ENCODE data around the gene NPTX1. TPM values are rescaled to one million over a fixed set of nuclear protein-coding genes. Genes with fewer than 3 reads are reported as not detected.

NPTX1 gene
- total and polyA plus RNA-seq, 2 experiments from 2014 or later, result not detected

DNA sequence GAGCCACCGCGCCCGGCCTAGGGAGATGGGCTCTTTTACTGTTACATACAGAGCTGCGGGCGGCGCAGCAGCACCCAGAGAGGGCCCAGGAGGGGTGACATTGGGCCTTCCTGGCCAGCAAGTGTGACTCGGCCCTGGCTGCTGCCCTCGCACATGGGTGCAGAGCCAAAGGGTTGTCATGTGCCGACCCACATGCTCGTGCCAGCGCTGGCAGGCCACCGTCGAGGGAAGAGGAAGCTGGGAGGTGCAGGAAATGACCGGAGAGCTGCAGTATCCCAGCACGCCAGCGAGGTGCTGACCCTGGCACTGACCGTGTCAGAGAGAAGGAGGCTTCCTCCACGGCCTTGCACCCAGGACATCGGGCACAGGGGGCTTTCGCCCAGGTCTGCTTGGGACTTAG lies 53.4 kb downstream of the NPTX1 start:
- no peak overlapping the region for H3K27ac ChIP-seq
- no peaks in the 10 kb centered on the region for H3K9me3 ChIP-seq (ENCODE audit: low read depth)
- H3K36me3 ChIP-seq, result no peaks in the 10 kb centered on the region
- TF ChIP-seq, protein P1, sequence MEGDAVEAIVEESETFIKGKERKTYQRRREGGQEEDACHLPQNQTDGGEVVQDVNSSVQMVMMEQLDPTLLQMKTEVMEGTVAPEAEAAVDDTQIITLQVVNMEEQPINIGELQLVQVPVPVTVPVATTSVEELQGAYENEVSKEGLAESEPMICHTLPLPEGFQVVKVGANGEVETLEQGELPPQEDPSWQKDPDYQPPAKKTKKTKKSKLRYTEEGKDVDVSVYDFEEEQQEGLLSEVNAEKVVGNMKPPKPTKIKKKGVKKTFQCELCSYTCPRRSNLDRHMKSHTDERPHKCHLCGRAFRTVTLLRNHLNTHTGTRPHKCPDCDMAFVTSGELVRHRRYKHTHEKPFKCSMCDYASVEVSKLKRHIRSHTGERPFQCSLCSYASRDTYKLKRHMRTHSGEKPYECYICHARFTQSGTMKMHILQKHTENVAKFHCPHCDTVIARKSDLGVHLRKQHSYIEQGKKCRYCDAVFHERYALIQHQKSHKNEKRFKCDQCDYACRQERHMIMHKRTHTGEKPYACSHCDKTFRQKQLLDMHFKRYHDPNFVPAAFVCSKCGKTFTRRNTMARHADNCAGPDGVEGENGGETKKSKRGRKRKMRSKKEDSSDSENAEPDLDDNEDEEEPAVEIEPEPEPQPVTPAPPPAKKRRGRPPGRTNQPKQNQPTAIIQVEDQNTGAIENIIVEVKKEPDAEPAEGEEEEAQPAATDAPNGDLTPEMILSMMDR (IDR thresholded peaks at IDR 0.05; ENCODE audit: low read depth, low read length), result no peak
- H3K4me1 ChIP-seq (ENCODE audit: low read depth), result no peaks in the 10 kb centered on the region
- H3K27me3 ChIP-seq, result no peaks in the 10 kb centered on the region
- H3K4me3 ChIP-seq, result no peak overlapping the region
- DNase-seq (ENCODE audit: low read depth in 1 of 2, low spot score in 1 of 2), result no peak

DNA sequence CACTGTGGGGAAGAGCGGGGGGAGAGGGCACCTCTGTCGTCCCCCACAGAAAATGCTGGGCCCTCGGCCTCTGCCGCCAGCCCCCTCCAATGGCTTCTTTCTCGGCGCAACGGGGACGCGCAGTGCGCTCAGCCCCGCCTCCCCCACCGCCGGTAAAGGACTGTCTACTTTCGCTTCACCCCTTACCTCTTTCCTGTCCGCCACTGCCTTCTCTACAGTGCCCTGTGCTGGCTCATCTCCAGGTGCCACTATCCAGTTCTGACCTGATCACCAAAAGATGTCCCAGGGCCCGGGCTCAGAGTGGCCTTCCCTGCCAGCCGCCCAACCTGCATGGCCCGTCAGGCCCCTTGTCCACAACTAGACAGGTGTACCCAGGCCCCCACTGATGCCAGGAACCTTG lies 54.1 kb downstream of the NPTX1 start:
- no peak overlapping the region for H3K4me3 ChIP-seq
- H3K27ac ChIP-seq, result no peak overlapping the region
- TF ChIP-seq, protein P1 (IDR thresholded peaks at IDR 0.05; ENCODE audit: low read depth, low read length), result no peak
- H3K36me3 ChIP-seq, result no peaks in the 10 kb centered on the region
- H3K9me3 ChIP-seq (ENCODE audit: low read depth), result no peaks in the 10 kb centered on the region
- H3K4me1 ChIP-seq (ENCODE audit: low read depth), result no peaks in the 10 kb centered on the region
- DNase-seq (ENCODE audit: low read depth in 1 of 2, low spot score in 1 of 2), result no peak
- H3K27me3 ChIP-seq, result no peaks in the 10 kb centered on the region

DNA sequence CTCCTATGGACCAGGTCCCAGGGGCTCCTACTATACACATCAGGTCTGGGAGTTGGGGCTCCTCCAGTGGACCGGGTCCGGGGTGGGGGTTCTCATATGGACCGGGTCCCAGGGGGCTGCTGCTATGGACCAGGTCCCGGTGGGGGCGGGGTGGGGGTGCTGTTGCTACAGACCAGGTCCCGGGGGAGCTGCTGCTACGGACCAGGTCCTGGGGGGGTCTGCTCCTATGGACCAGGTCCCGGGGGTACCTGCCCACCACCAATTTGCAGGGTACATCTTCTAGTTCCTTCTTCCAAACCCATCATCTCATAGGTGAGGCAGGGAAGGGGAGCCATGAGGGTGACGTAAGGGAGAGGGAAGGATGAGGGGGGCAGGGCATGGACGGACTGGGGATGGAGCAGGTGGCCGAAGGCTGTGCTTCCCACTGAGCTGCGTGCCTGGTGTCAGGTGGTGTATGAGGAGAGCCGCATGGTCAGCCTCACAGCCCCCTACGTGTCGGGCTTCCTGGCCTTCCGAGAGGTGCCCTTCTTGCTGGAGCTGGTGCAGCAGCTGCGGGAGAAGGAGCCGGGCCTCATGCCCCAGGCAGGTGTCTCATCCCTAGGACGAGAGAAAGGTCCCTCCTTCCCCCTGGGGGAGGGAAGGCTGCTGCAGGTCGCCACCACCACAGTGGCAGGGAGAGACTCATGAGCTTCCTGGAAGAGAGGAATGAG lies 54.9 kb downstream of the NPTX1 start:
- H3K36me3 ChIP-seq, result no peaks in the 10 kb centered on the region
- TF ChIP-seq, protein P1 (IDR thresholded peaks at IDR 0.05; ENCODE audit: low read depth, low read length), result no peak
- H3K9me3 ChIP-seq (ENCODE audit: low read depth), result no peaks in the 10 kb centered on the region
- no peaks in the 10 kb centered on the region for H3K27me3 ChIP-seq
- H3K4me3 ChIP-seq, result no peak overlapping the region
- DNase-seq (ENCODE audit: low read depth in 1 of 2, low spot score in 1 of 2), result no peak
- no peaks in the 10 kb centered on the region for H3K4me1 ChIP-seq (ENCODE audit: low read depth)
- no peak overlapping the region for H3K27ac ChIP-seq

DNA sequence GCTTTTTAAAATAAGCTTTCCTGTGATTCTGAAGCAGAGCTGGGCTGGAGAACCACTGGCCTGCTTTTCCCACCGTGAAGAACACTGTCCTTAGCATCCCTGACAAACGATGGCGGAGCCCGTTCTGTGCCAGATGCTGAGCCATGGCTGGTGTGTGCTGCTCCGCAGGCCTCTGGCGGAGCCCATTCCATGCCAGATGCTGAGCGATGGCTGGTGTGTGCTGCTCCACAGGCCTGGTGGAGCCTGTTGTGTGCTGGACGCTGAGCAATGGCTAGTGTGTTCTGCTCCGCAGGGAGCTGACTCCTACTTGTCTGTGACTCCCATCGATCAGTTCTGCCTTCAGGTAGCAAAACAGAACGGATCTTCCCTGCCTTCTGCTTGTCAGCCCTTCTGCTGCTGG lies 57.2 kb downstream of the NPTX1 start:
- Histone ChIP-seq H3K36me3 (no peaks in the 10 kb centered on the region), H3K27me3 (peaks cover under 1% of the 10 kb centered on the region), H3K4me1 (ENCODE audit: low read depth) (peaks cover 2% of the 10 kb centered on the region), H3K9me3 (ENCODE audit: low read depth) (no peaks in the 10 kb centered on the region), H3K4me3 (no peak overlapping the region), H3K27ac (no peak overlapping the region)
- TF ChIP-seq, protein P1 (IDR thresholded peaks at IDR 0.05; ENCODE audit: low read depth, low read length), result no peak
- no peak for DNase-seq (ENCODE audit: low read depth in 1 of 2, low spot score in 1 of 2)

DNA sequence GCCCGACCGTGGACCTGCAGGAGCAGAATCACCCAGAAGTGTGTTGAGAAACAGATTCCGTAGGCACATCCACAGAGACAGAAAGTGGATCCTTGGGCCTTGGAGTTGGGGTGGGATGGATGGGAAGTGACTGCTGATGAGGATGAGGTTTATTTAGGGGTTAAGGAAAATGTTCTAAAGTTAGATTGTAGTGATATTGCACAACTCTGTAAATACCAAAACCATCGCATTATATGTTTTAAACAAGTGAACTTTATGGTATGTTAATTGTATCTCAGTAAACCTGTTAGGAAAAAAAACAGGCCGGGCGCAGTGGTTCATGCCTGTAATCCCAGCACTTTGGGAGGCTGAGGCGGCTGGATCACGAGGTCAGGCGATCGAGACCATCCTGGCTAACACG lies 57.8 kb downstream of the NPTX1 start:
- Histone ChIP-seq H3K36me3 (no peaks in the 10 kb centered on the region), H3K4me3 (no peak overlapping the region), H3K9me3 (ENCODE audit: low read depth) (no peaks in the 10 kb centered on the region), H3K27me3 (peaks cover 8% of the 10 kb centered on the region), H3K27ac (no peak overlapping the region), H3K4me1 (ENCODE audit: low read depth) (peaks cover 2% of the 10 kb centered on the region)
- TF ChIP-seq, protein P1 (IDR thresholded peaks at IDR 0.05; ENCODE audit: low read depth, low read length), result no peak
- DNase-seq (ENCODE audit: low read depth in 1 of 2, low spot score in 1 of 2), result no peak

Other genes with a start within 250 kb of the NPTX1 start
- 12.8 and 24.9 TPM in 2 replicates for gene RNF213, start 215.8 kb downstream of the NPTX1 start, total RNA-seq
- 11.5 and 14.5 TPM in 2 replicates for gene RNF213, start 215.8 kb downstream of the NPTX1 start, polyA plus RNA-seq
- 31.7 and 35.4 TPM in 2 replicates for gene ENDOV, start 61.4 kb downstream of the NPTX1 start, total RNA-seq
- 38.0 and 46.9 TPM in 2 replicates for gene ENDOV, start 61.4 kb downstream of the NPTX1 start, polyA plus RNA-seq
- 24.9 and 37.9 TPM in 2 replicates for gene RPTOR, start 68.2 kb upstream of the NPTX1 start, total RNA-seq
- gene RPTOR, start 68.2 kb upstream of the NPTX1 start, polyA plus RNA-seq, result 12.5 and 13.2 TPM in 2 replicates

All from cardiac muscle cell (in vitro differentiated cells and primary cell).